A549 (cell line): ENCODE results near the gene NKRF.

ENCODE experiments used
- ATOH8 ChIP-seq: fragments of 250-450 bp; sonication (Bioruptor Pico); IDR thresholded peaks from 2 replicates; pipeline ENCODE4 v1.5.0; 2020; ENCODE audit warnings: low read depth, mild to moderate bottlenecking, moderate library complexity
- BCL3 ChIP-seq: fragments of >200 bp; sonication (Bioruptor Twin); formaldehyde crosslinking; IDR thresholded peaks from 3 replicates; pipeline ENCODE4 v1.6.1; 2016
- CEBPB ChIP-seq, 2 experiments: fragments of >200 bp in 1 of 2; sonication (Bioruptor Twin) in 1 of 2; formaldehyde crosslinking in 1 of 2; IDR thresholded peaks; 2 replicates each; pipeline ENCODE4 v1.6.1; 2012 to 2016
- CTCF ChIP-seq: fragments of >200 bp; sonication (Bioruptor Twin); formaldehyde crosslinking; IDR thresholded peaks from 3 replicates; pipeline ENCODE4 v1.5.1; 2016
- ELK1 ChIP-seq: fragments of 150-350 bp; IDR thresholded peaks from 2 replicates; pipeline ENCODE4 v1.6.1; 2014; ENCODE audit warnings: low read depth, mild to moderate bottlenecking, low read length
- MAX ChIP-seq: IDR thresholded peaks from 2 replicates; pipeline ENCODE4 v1.6.1; 2012
- MAZ ChIP-seq: fragments of 150-350 bp; IDR thresholded peaks from 2 replicates; pipeline ENCODE4 v1.6.1; 2014; ENCODE audit warnings: antibody characterized with exemption, low read depth, low read length, borderline replicate concordance
- MYC ChIP-seq: IDR thresholded peaks from 2 replicates; pipeline ENCODE4 v1.6.1; 2012; ENCODE audit warnings: mild to moderate bottlenecking, inconsistent platforms, low read length, improper control_type of control experiment, borderline replicate concordance
- RAD21 ChIP-seq, 2 experiments: fragments of >200 bp in 1 of 2; sonication (Bioruptor Twin) in 1 of 2; formaldehyde crosslinking in 1 of 2; IDR thresholded peaks in 1 of 2; conservative IDR thresholded peaks in 1 of 2; 2 replicates in 1 of 2; 3 replicates in 1 of 2; pipeline ENCODE4 v1.6.1; 2012 to 2018; ENCODE audit warnings: inconsistent platforms in 1 of 2
- RCOR1 ChIP-seq: fragments of 150-350 bp; IDR thresholded peaks from 2 replicates; pipeline ENCODE4 v1.6.1; 2014; ENCODE audit warnings: antibody characterized with exemption, low read length, low read depth

- TF ChIP-seq BCL3 (no peak), CTCF (no peak), MAX (no peak), RAD21 (conservative IDR thresholded peaks at IDR 0.05 in 1 of 2, IDR thresholded peaks at IDR 0.05 in 1 of 2) (no peak), CEBPB (IDR thresholded peaks at IDR 0.05) (no peak), ATOH8 (no peak), MAZ (no peak), ELK1 (no peak), MYC (no peak), RCOR1 (no peak)
These were observed 47.9 kb upstream of the NKRF start for GRCh38 chrX:119654112-119654531.
